PC-9 (cell line): Measurements from ENCODE around the gene CDH13.

Experiments
- EZH2 ChIP-seq: fragments of 200-600 bp; sonication (generic); IDR thresholded peaks from 2 replicates; pipeline ENCODE4 v1.8.0; 2017; ENCODE audit warnings: antibody characterized with exemption, low read depth
- TF ChIP-seq, protein P1 (sequence below): fragments of 200-600 bp; sonication (generic); conservative IDR thresholded peaks from 2 replicates; pipeline ENCODE4 v1.6.1; 2017; ENCODE audit warnings: mixed run types, antibody characterized with exemption, mild to moderate bottlenecking, moderate library complexity

DNA sequence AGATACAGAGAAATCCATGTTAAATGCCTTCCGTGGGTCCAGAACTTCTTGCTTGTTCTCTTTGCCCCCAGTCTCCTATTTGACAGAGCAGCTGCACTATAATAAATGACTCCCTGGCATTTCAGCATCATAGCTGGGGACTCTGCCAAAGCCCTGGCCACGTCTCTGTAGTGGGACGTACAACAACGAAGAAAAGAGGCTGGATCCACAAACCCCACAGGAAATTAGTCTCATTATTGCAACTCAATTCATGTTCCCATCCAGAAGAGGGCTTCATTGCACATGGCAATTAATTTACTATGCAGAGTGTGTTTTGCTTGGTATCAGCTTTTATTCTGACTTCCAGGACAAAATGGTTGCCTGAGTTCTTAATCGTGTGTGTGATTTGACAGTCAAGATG is 121.3 kb downstream of the CDH13 start:
- TF ChIP-seq, protein P1, sequence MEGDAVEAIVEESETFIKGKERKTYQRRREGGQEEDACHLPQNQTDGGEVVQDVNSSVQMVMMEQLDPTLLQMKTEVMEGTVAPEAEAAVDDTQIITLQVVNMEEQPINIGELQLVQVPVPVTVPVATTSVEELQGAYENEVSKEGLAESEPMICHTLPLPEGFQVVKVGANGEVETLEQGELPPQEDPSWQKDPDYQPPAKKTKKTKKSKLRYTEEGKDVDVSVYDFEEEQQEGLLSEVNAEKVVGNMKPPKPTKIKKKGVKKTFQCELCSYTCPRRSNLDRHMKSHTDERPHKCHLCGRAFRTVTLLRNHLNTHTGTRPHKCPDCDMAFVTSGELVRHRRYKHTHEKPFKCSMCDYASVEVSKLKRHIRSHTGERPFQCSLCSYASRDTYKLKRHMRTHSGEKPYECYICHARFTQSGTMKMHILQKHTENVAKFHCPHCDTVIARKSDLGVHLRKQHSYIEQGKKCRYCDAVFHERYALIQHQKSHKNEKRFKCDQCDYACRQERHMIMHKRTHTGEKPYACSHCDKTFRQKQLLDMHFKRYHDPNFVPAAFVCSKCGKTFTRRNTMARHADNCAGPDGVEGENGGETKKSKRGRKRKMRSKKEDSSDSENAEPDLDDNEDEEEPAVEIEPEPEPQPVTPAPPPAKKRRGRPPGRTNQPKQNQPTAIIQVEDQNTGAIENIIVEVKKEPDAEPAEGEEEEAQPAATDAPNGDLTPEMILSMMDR = no peak
- no peak for TF ChIP-seq EZH2
